ENCODE measurements around the gene MSANTD1.

Gene MSANTD1

GRCh38 chr4:3290476-3290875, 41.5 kb downstream of the MSANTD1 start:
- DNase-seq (ENCODE audit: low read depth in 1 of 2, low spot score in 1 of 2) = no peak

DNA sequence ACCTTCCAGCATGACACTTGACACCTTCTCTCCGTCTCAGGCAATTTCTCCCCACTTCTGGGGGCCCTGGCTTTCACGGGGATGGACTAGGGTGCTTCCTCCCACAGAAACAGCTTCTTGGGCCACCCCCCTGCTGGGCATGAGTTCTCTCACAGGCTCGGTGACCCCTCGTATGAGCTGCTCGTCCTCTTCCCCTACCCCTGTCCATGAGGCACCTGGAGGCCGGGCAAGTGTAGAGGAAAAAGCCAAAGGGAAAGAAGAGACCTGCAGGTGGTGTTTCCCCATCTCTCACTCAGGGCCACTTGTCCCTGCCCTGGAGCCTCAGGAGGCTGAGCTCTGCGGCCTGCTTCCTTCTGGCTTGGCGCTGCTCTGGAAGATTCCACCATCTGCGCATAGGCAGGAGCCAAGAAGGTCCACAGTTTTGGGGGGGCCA, 41.9 kb downstream of the MSANTD1 start:
- DNase-seq (ENCODE audit: low read depth in 1 of 2, low spot score in 1 of 2) = no peak
- no peak overlapping the region for H3K4me3 ChIP-seq (replicated peaks; ENCODE audit: insufficient read depth, low read length)
- no peak overlapping the region for H3K27ac ChIP-seq (replicated peaks)
- no peak for TF ChIP-seq SPI1 (IDR thresholded peaks at IDR 0.05; ENCODE audit: borderline replicate concordance, low read depth)
- TF ChIP-seq REST (IDR thresholded peaks at IDR 0.05; ENCODE audit: insufficient replicate concordance, low read depth) = no peak
- no peak for TF ChIP-seq CTCF (IDR thresholded peaks at IDR 0.05; ENCODE audit: insufficient read depth, low read length)
- no peak for TF ChIP-seq POLR2AphosphoS5 (IDR thresholded peaks at IDR 0.05; ENCODE audit: low read depth)
- no peak for TF ChIP-seq GABPA (IDR thresholded peaks at IDR 0.05; ENCODE audit: low read depth)
- peaks cover 6% of the 10 kb centered on the region for H3K27me3 ChIP-seq (ENCODE audit: insufficient read depth, poor library complexity, severe bottlenecking)

More at GRCh38 chr4:3290476-3290875, 41.5 kb downstream of the MSANTD1 start:
- H3K4me3 ChIP-seq (replicated peaks; ENCODE audit: insufficient read depth, low read length) = no peak overlapping the region
- no peak for TF ChIP-seq CTCF (IDR thresholded peaks at IDR 0.05; ENCODE audit: insufficient read depth, low read length)
- no peak for TF ChIP-seq POLR2AphosphoS5 (IDR thresholded peaks at IDR 0.05; ENCODE audit: low read depth)
- TF ChIP-seq SPI1 (IDR thresholded peaks at IDR 0.05; ENCODE audit: borderline replicate concordance, low read depth) = no peak
- TF ChIP-seq REST (IDR thresholded peaks at IDR 0.05; ENCODE audit: insufficient replicate concordance, low read depth) = no peak
- TF ChIP-seq GABPA (IDR thresholded peaks at IDR 0.05; ENCODE audit: low read depth) = no peak
- H3K27ac ChIP-seq (replicated peaks) = no peak overlapping the region
- peaks cover 2% of the 10 kb centered on the region for H3K27me3 ChIP-seq (ENCODE audit: insufficient read depth, poor library complexity, severe bottlenecking)

GRCh38 chr4:3291411-3291968, 42.5 kb downstream of the MSANTD1 start:
- Histone ChIP-seq H3K27ac (replicated peaks) (no peak overlapping the region), H3K27me3 (ENCODE audit: insufficient read depth, poor library complexity, severe bottlenecking) (peaks cover 7% of the 10 kb centered on the region), H3K4me3 (replicated peaks; ENCODE audit: insufficient read depth, low read length) (peak overlapping the region; percentile 89)
- TF ChIP-seq REST (IDR thresholded peaks at IDR 0.05; ENCODE audit: insufficient replicate concordance, low read depth) = no peak
- no peak for TF ChIP-seq GABPA (IDR thresholded peaks at IDR 0.05; ENCODE audit: low read depth)
- no peak for TF ChIP-seq SPI1 (IDR thresholded peaks at IDR 0.05; ENCODE audit: borderline replicate concordance, low read depth)
- TF ChIP-seq POLR2AphosphoS5 (IDR thresholded peaks at IDR 0.05; ENCODE audit: low read depth) = no peak
- TF ChIP-seq CTCF (IDR thresholded peaks at IDR 0.05; ENCODE audit: insufficient read depth, low read length) = no peak
- DNase-seq (ENCODE audit: low read depth in 1 of 2, low spot score in 1 of 2) = no peak

Data from HL-60 (cell line).